NCI-H1694 (cell line): ENCODE data around the gene MIF.
"Not testable (repeated sequence)": the region's sequence is repeated elsewhere in the genome, so short reads cannot be mapped to it uniquely, and the experiment has no call there.

ENCODE experiments used
- DNase-seq: peaks from one replicate; lab custom pipeline; 2025; lab: John Stamatoyannopoulos, UW

The MIF gene

DNA sequence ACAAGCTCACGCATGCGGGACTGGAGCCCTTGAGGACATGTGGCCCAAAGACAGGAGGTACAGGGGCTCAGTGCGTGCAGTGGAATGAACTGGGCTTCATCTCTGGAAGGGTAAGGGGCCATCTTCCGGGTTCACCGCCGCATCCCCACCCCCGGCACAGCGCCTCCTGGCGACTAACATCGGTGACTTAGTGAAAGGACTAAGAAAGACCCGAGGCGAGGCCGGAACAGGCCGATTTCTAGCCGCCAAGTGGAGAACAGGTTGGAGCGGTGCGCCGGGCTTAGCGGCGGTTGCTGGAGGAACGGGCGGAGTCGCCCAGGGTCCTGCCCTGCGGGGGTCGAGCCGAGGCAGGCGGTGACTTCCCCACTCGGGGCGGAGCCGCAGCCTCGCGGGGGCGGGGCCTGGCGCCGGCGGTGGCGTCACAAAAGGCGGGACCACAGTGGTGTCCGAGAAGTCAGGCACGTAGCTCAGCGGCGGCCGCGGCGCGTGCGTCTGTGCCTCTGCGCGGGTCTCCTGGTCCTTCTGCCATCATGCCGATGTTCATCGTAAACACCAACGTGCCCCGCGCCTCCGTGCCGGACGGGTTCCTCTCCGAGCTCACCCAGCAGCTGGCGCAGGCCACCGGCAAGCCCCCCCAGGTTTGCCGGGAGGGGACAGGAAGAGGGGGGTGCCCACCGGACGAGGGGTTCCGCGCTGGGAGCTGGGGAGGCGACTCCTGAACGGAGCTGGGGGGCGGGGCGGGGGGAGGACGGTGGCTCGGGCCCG is at the start of gene MIF:
MIF (plus strand) TSS at position 439 of the 765 bp plus-strand sequence; CDS start at position 531, 92 bp downstream.
- peak; percentile 82 for DNase-seq

GRCh38 chr22:23844739-23845202 is 49.4 kb upstream of the MIF start:
- no peak for DNase-seq

GRCh38 chr22:23845265-23846080 is 48.7 kb upstream of the MIF start:
- DNase-seq, result no peak

- no peak for DNase-seq
Observed at GRCh38 chr22:23846081-23846469, 48.1 kb upstream of the MIF start.

DNA sequence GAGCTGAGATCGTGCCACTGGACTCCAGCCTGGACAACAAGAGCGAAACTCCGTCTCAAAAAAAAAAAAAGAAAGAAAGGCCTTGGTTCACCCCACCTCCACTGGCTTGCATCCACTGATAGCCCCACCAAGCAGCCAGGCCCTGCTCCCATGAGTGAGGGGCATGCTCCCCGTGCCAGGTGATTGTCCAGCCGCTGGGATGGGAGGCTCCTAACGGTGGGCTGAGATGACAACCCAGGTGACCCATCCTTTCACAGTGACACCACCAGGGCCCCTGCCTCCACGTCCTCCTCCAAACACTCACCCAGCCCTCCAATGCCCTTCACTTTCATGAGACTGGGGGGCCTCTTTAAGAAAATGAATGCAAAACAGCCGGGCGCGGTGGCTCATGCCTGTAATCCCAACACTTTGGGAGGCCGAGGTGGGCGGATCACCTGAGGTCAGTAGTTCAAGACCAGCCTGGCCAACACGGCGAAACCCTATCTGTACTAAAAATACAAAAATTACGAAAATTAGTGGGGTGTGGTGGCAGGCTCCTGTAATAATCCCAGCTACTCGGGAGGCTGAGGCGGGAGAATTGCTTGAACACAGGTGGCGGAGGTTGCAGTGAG is 46.8 kb upstream of the MIF start:
- DNase-seq, result no peak

DNA sequence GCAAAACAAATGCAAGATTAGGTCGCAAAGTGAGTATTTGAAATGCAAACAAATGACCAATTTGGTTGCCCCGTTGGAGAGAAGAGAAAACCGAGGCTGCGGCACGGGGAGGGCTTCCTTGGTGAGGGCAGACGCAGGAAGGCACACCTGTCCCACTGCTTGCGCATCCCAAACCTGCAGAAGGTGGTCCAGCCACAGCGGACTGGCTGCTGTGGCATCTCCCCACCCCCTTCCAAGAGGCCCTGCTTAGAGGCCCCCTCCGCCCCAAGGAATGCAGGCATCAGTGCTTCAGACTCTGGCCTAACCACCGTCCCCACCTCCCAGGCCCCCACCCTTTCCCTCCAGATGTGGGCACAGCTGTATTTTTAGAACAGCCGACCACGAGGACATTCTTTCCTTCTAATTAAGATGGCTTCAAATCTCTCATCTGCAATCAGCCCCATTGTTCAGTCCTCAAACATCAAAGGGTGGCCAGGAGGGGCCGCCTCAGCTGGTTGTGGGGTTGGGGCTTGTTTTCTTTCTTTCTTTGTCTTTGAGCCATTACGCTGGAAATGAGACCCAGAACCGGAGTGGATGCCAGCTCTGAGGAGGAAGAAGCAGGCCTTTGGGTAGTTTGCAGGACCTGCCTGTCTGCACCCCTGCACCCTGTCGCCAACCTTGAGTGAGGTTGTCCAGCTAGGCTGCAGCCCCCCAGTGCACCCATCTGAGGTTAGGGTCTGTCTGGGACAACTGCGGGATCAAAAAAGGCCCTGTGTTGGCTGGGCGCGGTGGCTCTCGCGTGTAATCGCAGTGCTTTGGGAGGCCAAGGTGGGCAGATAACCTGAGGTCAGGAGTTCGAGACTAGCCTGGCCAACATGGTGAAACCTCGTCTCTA is 46.0 kb upstream of the MIF start:
- DNase-seq, result no peak

- DNase-seq, result peak; percentile 46
Observed at GRCh38 chr22:23849009-23850006, 44.9 kb upstream of the MIF start.

GRCh38 chr22:23850136-23850611 is 44.0 kb upstream of the MIF start:
- DNase-seq, result no peak

GRCh38 chr22:23856721-23857605 is 37.2 kb upstream of the MIF start:
- no peak for DNase-seq

- DNase-seq, result peak; percentile 93
Observed at GRCh38 chr22:23857606-23858483, 36.3 kb upstream of the MIF start, which contains the start of gene SLC2A11. Gene SLC2A11, plus strand, starts transcription at chr22:23857875. Its CDS starts 125 bp downstream, at chr22:23858000.

- no peak for DNase-seq
Observed at GRCh38 chr22:23858484-23858815, 35.7 kb upstream of the MIF start.

DNA sequence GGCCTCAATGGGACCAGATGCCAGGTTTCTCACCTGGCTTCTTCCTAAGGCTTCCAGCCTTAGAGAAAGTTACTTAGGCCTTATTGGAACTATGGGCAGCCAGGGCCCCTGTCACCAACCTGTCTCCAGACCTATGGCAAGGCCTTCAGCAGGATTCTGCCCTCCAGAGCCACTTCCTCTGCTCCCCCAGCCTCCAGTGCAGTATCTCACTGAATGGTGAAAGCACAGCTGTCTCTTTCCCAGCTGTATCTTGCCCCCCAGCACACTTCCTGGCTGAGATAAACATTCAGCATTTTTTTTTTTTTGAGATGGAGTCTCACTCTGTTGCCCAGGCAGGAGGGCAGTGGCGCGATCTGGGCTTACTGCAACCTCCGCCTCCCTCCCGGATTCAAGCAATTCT is 35.0 kb upstream of the MIF start:
- no peak for DNase-seq

DNA sequence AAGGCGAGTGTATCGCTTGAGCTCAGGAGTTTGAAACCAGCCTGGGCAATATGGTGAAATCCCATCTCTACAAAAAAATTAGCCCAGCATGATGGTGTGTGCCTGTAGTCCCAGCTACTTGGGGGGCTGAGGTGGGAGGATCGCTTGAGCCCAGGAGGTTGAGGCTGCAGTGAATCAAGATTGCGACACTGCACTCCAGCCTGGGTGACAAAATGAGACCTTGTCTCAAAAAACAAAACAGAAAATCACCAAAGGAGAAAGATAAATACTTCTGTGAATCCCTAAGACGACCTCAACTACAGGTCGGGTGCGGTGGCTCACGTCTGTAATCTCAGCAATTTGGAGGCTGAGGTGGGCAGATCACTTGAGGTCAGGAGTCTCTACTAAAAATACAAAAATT is 34.0 kb upstream of the MIF start:
- DNase-seq, result not testable (repeated sequence)

DNA sequence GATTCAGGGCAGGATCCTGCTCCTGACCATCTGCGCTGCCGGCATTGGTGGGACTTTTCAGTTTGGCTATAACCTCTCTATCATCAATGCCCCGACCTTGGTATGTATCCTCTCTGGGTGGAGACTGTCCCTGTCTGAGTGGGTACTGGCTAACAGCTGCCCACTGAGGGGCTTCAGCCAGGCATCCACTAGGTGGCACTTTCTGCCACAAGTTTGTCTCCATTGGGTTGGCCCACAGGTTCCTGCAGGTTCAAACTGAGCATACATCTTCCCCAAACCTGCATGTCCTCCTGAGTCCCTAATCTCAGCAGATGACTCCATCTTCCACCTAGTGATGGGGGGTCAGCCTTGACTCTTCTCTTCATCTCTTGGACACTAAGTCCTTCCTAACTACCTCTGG is 32.1 kb upstream of the MIF start:
- peak; percentile 24 for DNase-seq

GRCh38 chr22:23864499-23865154 is 29.6 kb upstream of the MIF start:
- not testable (repeated sequence) for DNase-seq

DNA sequence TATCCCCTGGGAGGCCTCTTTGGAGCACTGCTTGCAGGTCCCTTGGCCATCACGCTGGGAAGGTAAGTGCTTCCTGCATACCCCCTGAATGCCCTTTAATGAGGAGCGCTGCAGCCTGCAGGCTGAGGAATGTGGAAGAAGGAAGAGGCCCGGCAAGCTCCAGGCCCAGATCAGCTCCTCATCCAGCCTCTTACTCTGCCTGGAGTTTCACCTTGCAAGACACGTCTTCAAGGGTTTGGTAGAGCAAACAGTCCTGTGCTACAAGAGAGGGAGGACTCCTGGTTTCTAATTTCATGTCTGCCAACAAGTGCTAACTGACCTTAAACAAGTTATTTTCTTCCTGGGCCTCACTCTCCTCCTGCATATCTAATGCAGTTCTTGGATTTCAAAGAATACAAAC is 25.6 kb upstream of the MIF start:
- DNase-seq, result no peak

DNA sequence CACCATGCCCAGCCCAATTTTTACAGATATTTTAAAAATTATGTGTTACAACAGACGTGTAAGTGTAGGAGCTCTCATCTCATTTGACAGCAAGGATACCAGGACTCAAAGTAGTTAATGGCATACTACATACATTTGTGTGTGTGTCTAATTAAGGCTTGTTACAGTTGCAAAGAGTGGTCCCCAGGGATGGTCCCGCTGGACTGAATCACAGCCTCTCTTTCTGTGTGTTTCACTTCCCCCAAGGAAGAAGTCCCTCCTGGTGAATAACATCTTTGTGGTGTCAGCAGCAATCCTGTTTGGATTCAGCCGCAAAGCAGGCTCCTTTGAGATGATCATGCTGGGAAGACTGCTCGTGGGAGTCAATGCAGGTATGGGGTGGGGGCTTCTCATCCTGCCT is 19.3 kb upstream of the MIF start:
- no peak for DNase-seq

GRCh38 chr22:23875801-23876200 is 18.4 kb upstream of the MIF start:
- no peak for DNase-seq
